DMS153 treated with DMSO at 0.1 percent for 48 hours (cell line): ENCODE measurements around the gene PHLPP1.
A peak's percentile ranks its signal among the peaks of the same experiment; 100 is the strongest.
"Not testable (repeated sequence)": the region's sequence is repeated elsewhere in the genome, so short reads cannot be mapped to it uniquely, and the experiment has no call there.

ENCODE experiments used
- DNase-seq: peaks from one replicate; lab custom pipeline; 2025; ENCODE audit not compliant: unreplicated experiment; lab: John Stamatoyannopoulos, UW

PHLPP1 gene

DNA sequence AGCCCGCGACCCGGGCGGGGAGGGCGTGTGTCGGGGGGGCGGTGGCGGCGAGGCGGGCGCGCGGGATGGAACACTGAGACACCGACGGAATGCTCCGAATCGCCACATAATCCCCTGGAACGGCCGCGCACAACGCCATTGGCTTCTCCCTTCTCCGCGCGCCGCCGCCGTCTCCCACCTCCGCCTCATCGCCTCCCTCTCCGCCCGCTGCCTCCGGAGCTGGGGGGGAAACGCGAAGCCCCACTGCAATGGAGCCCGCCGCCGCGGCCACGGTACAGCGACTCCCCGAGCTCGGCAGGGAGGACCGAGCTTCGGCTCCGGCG is at the start of gene PHLPP1:
Gene PHLPP1 (plus strand): TSS at position 106 of the 323 bp plus-strand sequence. CDS start 143 bp downstream, at position 249.
- no peak for DNase-seq

DNA sequence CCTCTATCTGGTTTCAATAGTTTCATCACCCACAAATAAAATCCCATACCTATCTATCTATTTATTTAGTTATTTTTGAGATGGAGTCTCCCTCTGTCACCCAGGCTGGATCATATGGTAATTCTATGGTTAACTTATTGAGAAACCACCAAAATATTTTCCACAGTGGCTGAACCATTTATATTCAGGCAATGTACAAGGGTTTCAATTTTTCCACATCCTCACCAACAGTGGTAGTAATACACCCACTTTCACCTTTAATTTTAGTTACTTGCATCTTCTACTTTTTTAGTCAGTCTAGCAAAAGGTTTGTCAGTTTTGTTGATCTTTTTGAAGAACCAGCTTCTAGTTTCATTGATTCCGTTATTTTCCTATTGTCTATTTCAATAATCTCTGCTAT is 46.1 kb upstream of the PHLPP1 start:
- no peak for DNase-seq

DNA sequence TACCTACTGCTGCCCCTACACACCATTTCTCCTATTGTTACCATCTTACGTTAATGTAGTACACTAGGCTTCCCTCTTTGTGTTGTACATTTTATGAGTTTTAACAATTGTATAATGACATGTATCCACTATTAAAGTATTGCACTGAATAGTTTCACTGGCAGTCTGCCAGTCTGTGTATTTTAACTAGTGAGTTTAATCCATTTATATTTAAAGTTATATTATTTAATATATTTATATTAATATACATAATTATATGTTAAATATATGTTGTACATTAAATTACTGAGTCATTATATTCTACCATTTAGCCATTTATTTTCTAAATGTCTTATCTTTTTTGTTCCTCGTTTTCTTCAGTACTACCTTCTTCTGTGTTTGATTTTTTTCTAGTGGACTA is 44.8 kb upstream of the PHLPP1 start:
- DNase-seq = no peak

DNA sequence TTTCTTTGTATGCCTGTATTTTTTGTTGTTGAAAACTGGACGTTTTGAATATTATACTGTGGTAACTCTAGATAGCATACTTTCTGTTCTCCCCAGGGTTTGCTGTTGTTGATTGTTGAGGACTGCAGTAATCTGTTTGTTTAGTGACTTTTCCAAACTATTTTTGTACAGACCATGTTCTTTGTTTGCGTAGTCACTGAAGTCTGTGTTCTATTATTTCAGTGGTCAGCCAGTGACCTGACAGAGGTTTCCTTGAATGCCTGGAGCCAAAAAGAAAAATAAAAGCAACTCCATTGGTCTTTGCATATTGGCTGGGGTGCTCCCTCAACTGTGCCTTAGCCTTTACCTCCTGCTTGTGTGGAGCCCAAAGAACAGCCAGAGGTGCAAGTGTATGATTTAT is 42.7 kb upstream of the PHLPP1 start:
- no peak for DNase-seq

DNA sequence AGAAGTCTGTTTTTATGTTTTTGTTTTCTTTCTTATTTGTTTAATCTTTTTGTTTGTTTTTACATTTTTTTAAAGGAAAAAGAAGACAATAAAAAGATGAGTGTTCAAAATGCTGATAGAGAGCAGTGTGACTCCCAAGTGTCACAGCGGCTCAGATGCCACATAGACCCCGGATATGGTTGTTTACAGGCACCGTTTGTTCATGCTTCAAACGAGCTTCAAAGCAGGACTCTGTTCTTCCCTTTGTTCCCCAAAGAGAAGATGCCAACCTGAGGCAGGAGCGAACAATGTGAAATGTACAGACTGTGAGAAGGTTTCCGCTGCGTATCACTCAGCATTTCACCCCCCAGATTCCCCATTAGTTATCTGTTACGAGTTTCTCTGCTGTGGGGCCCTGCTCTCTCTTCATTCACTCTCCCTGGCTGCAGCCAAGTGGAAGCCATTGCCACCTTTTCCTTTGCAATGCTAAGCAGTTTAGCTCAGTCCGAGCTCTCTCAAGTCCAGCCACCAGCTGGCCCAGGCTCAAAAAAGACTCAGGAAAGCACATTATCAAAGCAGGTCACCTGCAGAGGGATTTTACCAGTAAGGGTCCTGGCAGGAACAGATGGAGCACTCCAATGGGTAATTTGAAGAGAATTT is 36.4 kb upstream of the PHLPP1 start:
- DNase-seq = no peak

DNA sequence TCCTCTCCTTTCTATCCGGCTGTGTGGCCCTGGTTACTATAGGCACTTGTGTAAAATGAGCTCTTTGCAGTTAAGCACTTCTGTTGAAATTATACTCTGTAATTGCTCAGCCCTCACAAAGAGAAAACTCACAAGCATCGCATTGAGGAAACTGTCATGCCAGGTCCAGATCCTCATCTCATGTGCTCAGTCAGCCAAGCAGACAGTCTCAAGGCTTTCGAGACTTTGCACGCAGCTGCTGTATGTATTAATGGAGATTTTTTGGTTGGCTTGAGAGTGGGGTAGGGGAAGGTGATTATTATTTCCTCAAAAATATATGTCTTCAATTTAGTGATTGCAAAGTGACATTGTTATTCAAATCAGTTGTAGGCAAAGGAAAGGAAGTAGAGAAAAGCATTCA is 33.0 kb upstream of the PHLPP1 start:
- peak; percentile 34 for DNase-seq

DNA sequence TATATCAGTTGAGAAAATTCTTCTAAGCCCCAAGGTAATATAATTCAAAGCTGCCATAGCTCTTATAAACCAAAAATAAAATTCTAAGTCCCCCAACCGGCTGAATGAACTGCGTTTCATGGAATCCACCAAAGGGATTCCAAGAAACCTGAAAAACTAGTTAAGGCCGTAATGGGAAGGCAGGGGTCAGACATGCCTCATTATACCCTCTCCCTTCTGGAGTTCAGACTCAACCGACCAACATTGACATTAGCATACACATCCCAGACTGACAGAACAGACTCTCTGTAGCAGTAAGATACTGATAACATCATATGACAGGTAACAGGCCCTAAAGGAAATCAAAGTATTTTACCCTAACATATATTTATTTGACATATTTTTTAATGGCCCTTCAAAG is 31.4 kb upstream of the PHLPP1 start:
- no peak for DNase-seq

DNA sequence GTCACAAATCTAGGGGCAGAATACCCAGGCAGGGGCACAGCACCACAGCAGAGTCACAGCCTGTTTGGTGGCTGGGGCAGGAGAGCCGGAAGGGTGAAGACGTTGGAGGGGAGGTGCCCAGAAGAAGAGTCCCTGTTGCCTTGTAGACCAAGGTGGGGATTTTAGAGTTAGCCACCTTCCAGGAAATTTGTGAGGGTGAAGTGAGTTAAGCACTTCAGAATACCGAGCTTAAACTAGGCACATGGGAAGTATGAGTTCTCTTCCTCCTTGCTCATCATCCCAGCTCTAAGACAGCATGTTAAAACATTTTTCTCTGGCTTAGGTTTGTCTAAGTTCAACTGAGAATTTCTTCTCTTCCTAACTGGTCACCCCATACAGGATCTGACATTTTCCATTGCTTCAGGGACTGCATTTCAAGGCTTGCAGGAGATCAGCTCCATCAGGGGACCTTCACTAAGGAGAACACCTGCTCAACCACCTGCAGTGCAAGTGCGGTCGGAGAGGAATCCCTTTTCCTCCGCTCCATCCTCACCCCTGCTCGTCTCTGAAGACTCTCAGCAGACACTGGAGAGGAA is 26.5 kb upstream of the PHLPP1 start:
- DNase-seq = no peak

DNA sequence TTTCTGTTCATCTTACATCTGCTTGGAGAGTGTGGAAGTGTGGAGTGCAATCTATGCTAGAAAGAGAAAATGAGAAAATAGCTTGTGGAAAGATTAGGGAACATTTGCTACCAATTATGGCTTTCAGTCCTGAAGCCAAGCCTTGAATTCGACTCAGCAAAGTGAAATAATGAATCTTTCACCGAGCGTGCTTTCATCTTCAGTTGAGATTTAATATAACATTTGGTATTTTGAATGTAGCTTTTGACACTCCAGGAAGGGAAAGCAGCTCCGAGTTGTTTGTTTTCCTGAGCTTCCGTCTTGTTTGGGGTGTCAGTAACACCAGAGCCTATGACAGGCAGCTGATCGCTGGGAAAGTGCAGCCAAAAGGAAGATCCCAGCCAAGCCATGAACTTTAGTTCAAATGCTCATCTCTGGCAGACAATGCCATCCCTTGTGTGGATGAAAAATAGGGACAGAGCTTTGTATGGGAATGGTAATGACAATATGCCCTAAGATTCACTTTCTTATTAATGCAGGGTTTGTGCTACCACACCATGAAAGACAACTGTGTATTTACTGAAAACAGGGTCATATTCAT is 25.0 kb upstream of the PHLPP1 start:
- no peak for DNase-seq

DNA sequence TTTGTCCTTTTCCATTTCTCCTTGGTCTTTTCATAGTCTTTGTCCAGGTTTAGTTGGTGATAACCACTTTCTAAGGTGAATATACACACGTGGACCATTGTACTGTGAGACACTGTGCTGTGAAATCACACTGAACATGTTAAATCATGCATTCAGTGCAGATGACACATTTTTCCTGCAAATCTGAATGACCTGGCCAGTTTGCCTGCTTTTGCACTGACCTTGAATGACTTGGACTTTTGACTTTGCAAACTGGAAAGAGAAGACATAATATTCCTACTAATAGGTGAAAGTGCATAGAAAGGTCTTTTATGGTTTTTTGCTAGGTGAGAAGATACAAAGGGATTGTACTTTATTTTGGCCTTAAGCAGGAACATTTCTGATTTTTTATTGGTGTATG is 21.7 kb upstream of the PHLPP1 start:
- DNase-seq = no peak

DNA sequence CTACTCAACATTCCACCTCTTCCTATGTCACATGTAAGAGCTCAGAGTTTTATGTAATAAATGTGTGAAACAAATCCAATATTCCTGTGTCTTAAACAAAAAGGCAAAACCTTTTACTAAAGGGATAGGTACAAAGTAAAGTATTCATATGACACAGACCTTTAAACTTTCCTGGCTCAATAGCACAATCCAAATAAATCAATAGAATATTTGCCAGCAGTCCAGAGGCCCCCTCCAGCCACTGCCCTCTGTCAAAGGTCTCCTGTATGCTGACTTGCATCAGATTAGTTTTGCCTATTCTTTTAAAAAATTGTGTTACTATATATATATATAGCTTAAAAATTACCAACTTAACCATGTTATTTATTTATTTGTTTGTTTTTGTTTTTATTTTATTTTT is 17.7 kb upstream of the PHLPP1 start:
- no peak for DNase-seq

DNA sequence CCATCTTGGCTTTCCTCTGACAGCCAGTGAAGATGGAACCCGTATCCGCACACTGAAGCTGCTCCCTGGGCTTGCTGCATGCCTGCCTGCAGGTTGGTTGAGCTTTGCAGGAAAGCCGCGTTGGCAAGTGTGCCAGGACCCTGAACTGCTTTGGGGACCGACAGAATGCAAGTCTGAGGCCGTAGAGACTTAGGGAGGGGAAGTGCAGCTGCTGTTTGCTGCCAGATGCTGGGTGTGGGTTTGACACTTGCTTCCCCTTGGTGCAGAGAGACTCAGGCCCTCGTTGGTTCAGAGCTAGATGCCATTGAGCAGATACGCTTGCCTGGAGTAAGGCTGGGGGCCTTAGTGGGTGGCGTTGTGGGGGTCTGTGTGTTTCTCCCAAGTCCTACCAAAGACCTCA is 13.1 kb upstream of the PHLPP1 start:
- DNase-seq = no peak

DNA sequence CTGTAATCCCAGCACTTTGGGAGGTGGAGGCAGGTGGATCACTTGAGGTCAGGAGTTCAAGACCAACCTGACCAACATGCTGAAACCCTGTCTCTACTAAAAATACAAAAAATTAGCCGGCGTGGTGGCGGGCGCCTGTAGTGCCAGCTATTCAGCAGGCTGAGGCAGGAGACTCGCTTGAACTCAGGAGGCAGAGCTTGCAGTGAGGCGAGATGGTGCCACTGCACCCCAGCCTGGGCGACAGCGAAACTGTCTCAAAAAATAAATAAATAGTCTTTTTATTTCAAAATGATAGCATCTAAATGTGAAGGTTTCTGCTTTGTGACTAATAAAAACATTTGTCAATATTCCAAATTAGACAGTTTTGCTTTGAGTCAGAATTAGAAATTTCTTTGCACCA is 8.5 kb upstream of the PHLPP1 start:
- DNase-seq = not testable (repeated sequence)

DNA sequence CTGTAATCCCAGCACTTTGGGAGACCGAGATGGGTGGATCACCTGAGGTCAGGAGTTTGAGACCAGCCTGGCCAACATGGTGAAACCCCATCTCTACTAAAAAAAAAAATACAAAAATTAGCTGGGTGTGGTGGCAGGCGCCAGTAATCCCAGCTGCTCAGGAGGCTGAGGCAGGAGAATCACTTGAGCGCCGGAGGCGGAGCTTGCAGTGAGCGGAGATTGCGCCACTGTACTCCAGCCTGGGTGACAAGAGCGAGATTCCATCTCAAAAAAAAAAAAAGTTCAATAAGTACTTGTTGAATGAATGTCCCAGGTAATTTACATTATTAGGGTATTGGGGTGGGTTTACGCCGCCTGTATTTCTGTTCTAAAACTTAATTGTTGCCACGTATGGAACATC is 5.4 kb upstream of the PHLPP1 start:
- DNase-seq = not testable (repeated sequence)

DNA sequence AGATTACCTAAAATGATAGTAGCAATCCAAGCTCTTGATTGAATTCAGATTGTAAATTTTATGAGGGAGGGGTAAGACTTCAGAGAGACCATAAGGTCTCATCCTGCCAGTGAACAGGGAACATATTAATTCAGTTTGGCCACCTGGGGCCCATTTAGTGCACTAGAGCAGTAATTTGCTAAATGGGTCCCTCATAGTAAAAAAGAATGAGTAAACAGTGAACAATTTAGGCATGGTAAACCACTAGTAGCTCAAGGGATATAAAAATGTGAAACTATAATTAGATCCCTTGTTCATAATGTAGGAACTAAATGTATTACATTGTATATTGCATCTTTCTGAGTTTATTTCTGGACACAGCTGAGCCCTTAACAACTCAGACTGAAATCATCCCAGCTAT is 4.9 kb upstream of the PHLPP1 start:
- DNase-seq = peak; percentile 86

DNA sequence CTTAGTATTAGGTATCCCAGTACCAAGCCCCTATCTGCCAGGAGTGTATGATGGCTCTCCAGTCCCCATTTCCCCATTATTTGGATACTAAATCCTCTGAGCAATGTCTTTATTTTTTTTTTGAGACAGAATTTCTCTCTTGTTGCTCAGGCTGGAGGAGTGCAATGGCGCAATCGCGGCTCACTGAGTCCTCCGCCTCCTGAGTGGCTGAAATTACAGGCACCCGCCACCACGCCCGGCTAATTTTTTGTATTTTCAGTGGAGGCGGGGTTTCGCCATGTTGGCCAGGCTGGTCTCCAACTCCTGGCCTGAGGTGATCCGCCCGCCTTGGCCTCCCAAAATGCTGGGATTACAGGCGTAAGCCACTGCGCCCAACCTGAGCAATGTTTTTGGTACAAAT is 3.6 kb upstream of the PHLPP1 start:
- DNase-seq = no peak

DNA sequence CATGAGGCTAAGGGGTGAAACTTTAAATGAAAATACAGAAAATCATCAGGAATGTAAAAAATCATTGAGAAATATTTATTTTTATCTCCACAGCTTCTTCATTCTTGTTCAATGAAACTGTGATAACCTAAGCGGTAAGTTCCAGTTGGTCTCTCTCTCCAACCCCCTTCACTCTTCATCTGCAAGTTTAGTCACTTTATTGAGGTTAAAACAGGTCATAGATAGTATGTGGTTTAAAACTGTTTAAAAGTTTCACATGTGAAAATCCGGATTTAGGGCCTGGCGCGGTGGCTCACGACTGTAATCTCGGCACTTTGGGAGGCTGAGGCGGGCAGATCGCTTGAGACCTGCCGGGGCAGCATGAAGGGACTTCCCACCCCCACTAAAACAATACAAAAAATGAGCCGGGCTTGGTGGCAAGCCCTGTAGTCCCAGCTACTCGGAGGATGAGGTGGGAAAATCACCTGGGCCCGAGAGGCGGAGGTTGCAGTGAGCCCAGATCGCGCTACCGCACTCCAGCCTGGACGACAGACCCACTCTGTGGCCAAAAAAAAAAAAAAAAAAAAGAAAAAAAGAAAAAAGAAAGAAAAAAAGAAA is 1.6 kb upstream of the PHLPP1 start:
- DNase-seq = no peak

DNA sequence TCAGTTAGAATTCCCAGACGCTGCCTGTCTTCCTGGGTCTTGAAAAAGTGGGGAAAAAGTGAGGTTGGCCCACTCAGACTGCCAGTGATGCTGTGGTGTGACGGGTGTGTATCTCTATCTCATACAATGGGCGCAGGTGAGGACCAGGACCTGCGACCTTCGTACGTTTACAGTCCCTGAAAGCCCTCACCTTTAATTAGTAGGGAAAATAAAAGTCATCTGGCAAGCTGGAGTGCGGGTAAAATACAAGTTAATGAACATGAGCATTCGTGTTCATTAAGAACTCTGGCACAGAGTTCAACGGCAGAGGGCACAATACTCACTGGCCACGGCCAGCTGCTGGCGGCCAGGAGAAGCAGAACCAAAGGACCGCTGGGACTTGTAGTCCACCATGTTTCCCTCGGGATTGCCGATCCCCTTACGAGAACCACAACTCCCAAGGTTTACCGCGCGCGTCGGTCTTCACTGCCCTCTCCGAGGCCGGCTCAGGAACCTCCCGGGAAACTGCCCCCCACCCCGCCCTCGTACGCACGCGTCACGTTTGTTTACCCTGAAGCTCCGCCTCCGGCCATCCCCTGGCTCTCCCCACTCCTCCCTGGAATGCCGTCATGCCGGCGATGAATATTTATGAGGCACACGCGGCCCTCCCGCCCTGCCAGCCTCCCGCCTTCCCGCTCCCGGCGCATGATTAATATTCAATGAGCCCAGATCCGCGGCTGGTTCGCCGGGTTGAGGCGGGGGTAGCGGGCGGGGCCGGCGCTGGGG is 488 bp upstream of the PHLPP1 start:
- peak; percentile 99 for DNase-seq

DNA sequence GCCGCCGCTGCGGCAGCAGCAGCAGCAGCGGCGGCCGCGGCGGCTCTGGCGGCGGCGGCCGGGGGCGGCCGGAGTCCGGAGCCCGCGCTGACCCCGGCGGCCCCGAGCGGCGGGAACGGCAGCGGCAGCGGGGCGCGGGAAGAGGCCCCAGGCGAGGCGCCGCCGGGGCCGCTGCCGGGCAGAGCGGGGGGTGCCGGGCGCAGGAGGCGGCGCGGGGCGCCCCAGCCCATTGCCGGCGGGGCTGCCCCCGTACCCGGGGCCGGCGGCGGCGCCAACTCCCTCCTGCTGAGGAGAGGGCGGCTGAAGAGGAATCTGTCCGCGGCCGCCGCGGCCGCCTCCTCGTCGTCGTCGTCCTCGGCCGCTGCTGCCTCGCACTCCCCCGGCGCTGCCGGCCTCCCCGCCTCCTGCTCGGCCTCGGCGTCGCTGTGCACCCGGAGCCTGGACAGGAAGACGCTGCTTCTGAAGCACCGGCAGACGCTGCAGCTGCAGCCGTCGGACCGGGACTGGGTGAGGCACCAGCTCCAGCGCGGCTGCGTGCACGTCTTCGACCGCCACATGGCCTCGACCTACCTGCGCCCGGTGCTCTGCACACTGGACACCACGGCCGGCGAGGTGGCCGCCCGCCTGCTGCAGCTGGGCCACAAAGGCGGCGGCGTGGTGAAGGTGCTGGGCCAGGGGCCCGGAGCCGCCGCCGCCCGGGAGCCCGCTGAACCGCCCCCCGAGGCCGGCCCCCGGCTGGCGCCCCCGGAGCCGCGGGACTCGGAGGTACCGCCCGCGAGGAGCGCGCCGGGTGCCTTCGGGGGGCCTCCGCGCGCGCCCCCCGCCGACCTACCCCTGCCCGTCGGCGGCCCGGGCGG is 646 bp downstream of the PHLPP1 start:
- DNase-seq = peak; percentile 20

DNA sequence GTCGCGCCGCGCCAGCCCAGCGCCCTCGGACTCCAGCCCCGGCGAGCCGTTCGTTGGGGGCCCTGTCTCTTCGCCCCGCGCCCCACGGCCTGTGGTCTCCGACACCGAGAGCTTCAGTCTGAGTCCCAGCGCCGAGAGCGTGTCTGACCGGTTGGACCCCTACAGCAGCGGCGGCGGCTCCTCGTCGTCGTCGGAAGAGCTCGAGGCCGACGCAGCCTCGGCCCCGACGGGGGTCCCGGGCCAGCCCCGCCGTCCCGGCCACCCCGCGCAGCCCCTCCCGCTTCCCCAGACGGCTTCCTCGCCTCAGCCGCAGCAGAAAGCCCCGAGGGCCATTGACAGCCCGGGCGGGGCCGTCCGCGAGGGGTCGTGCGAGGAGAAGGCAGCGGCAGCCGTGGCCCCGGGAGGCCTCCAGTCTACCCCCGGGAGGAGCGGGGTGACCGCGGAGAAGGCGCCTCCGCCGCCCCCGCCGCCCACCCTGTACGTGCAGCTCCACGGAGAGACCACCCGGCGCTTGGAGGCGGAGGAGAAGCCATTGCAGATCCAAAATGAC is 1.4 kb downstream of the PHLPP1 start:
- peak; percentile 38 for DNase-seq
